Mononuclear cell (primary cell): Measurements from ENCODE around the gene PLA2G2C. TPM values are rescaled to one million over a fixed set of nuclear protein-coding genes. Genes with fewer than 3 reads are reported as not detected.
"Not testable (repeated sequence)": the region's sequence is repeated elsewhere in the genome, so short reads cannot be mapped to it uniquely, and the experiment has no call there.

Experiments
- H3K27me3 ChIP-seq: 2 replicates; pipeline ENCODE4 v1.6.0; 2011; ENCODE audit warnings: low read length, control low read depth; ENCODE audit not compliant: insufficient read depth
- H3K4me1 ChIP-seq: 2 replicates; pipeline ENCODE4 v1.5.1; 2011; ENCODE audit warnings: mild to moderate bottlenecking, low read length, control low read depth; ENCODE audit not compliant: insufficient read depth
- H3K4me3 ChIP-seq: 2 replicates; pipeline ENCODE4 v1.5.1; 2011; ENCODE audit warnings: mild to moderate bottlenecking, low read length, moderate library complexity
- H3K9me3 ChIP-seq: 2 replicates; pipeline ENCODE4 v1.5.1; 2011; ENCODE audit warnings: low read depth, mild to moderate bottlenecking, control low read depth, low read length
- total RNA-seq: library from RNA; depleted of rRNA; stranded (reverse); fragments of >200 nt; gene quantifications from one replicate; pipeline ENCODE4 v1.2.3, GENCODE V29; 2012

Gene PLA2G2C
- total RNA-seq, 1 donor, result under 0.01 TPM

DNA sequence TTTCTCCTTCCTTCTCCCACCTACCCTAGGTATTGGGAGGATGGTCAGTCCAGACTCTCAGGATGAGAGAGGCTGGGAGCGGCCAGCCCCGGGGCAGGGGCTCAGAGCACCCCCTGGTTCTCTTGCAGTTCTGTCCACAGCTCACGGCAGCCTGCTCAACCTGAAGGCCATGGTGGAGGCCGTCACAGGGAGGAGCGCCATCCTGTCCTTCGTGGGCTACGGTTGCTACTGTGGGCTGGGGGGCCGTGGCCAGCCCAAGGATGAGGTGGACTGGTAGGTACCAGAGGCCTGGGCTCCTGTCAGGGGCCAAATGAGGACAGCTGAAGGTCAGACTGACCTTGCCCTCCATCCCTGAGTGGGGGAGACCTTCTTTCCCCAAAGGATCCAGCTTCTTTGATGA lies 43.0 kb downstream of the PLA2G2C start:
- Histone ChIP-seq H3K4me1 (no peaks in the 10 kb centered on the region), H3K4me3 (no peak overlapping the region), H3K27me3 (no peaks in the 10 kb centered on the region), H3K9me3 (no peaks in the 10 kb centered on the region)

DNA sequence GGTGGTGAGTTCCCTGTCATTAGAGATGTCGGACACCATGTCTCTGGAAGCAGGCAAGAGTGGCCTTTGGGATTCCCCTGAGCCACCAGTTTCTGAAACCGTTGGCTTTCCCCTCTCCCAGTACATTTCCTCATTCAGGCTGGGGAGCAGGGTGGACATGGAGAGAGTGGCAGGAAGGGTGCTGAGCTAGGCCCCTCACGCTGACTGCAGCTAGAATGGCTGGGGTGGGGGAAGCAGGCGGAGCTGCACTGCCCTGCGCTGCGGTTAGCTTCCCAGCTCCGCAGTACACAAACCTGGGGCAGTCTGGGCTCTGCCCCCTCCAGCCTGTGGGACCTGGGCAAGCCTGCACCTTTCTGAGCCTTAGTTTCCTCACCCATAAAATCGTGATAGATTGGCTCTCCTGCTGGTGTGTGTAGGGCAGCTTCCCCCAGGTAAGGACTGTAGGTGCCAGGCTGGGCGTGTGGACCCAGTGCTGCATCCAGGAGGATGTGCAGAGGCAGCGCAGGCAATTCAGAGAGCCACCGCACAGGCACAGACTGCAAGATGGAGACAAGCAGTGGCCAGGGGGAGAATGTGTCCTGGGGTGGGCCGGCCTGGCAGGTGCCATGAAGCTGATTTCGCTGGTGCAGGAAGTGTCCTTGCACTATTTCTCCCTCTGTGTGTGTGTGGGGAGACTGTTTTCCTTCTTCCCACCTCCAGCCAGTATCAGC lies 44.2 kb downstream of the PLA2G2C start:
- no peaks in the 10 kb centered on the region for H3K27me3 ChIP-seq
- no peak overlapping the region for H3K4me3 ChIP-seq
- no peaks in the 10 kb centered on the region for H3K4me1 ChIP-seq
- H3K9me3 ChIP-seq, result no peaks in the 10 kb centered on the region

DNA sequence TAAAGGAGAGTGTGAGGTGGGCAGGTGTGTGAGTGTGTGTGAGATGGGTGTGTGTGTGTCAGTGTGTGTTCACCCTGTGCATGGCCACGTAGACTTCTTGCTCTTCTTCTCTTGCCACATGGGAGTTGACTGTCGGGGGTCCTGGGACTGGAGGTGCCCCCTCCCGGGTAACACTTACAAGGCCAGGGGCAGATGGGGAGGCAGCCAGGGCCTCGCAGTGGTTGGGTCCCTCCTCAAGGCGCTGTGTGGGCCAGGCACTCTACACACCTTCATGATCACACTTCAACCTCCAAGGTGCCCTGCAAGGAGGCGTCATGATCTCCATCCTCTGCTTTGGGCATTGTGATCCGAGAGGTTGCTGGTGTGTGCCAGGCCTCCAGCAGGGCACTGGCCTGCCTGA lies 44.9 kb downstream of the PLA2G2C start:
- no peaks in the 10 kb centered on the region for H3K4me1 ChIP-seq
- H3K4me3 ChIP-seq, result no peak overlapping the region
- H3K9me3 ChIP-seq, result no peaks in the 10 kb centered on the region
- H3K27me3 ChIP-seq, result no peaks in the 10 kb centered on the region

DNA sequence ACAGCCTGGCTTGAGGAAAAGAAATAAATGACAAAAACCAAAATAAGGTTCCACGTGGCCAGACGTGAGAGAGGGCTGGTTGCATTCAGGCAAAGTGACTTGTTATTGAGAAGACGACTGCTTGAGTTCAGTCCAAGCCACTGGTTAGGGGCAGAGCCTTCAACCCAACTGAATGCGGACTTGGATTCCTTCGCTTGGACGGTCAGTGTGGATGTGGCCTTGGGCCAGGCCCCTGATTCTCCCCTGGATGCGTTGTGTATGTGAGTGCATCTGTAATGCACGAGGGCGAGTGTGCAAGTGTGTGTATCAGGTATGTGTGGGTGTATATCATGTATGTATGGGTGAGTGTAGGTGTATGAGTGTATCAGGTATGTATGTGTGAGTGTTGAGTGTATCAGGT lies 45.3 kb downstream of the PLA2G2C start:
- H3K9me3 ChIP-seq, result no peaks in the 10 kb centered on the region
- H3K4me3 ChIP-seq, result no peak overlapping the region
- H3K27me3 ChIP-seq, result no peaks in the 10 kb centered on the region
- H3K4me1 ChIP-seq, result no peaks in the 10 kb centered on the region

DNA sequence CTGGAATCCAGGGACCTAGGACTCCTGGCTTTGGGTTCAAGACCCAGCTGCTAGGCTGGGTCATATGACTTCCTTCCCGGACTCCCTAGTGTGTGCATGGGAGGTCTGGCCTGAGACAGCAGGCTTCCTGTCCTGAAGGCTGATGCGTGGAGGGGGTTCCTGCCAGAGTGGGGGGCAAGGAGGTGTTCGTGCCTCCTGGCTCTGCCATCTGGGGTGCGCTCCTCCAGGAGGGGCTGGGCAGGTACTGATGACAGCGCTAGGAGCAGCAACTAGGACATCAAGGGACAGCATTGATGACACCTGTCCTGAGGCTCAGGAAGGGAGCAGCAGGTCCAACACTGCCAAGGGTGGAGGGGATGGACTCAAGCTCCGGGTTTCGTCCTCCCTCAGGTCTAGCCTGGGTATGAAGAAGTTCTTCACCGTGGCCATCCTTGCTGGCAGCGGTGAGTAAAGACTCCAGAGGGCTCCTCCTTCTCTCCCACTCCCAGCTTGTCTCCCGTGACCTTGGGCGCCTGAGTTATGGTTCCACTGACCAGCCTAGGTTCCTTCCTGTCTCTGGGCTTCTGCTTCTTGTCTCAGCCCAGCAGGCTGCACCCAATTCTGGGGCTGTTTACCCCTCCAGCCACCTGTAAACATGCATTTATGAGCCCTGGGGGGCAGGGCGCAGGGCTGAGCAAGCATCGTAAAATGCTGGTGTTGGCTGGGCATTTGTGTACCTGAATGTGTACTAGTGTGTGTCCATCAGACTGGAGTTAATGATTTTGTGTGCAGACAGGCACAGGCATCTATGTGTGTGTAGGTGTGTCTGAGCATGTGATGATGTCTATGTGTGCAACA lies 46.3 kb downstream of the PLA2G2C start:
- H3K4me1 ChIP-seq, result no peaks in the 10 kb centered on the region
- no peak overlapping the region for H3K4me3 ChIP-seq
- H3K27me3 ChIP-seq, result no peaks in the 10 kb centered on the region
- H3K9me3 ChIP-seq, result no peaks in the 10 kb centered on the region

GRCh38 chr1:20138961-20139550 lies 47.3 kb downstream of the PLA2G2C start, which contains the start of gene PLA2G2F:
TSS of gene PLA2G2F (plus strand) at chr1:20139323. CDS start at chr1:20139428, 105 bp downstream.
- H3K4me3 ChIP-seq, result no peak within 1 kb of the TSS
- H3K27me3 ChIP-seq, result no peaks in the 10 kb centered on the region
- no peaks in the 10 kb centered on the region for H3K9me3 ChIP-seq
- H3K4me1 ChIP-seq, result no peaks in the 10 kb centered on the region

GRCh38 chr1:20138346-20138745 lies 48.0 kb downstream of the PLA2G2C start:
- no peaks in the 10 kb centered on the region for H3K4me1 ChIP-seq
- no peaks in the 10 kb centered on the region for H3K27me3 ChIP-seq
- no peaks in the 10 kb centered on the region for H3K9me3 ChIP-seq
- no peak overlapping the region for H3K4me3 ChIP-seq

DNA sequence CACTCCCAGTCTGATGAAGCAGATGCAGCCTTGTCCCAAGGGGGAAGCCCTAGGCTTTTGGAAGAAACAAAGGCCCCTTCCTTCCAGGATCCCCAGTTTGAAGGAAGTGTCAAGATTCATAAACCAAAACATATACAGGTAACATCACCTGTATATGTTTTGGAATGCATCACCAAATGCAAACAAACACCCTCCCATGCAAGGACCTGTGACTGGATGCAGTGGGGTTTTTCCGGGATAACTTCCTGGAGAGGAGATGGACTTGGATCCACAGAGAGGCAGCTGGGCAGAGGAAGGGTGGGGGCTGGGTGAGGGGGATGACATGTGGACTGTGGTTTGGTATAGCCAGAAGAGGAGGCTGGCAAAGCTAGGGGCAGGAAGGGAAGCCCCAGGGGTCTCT lies 48.7 kb downstream of the PLA2G2C start:
- Histone ChIP-seq H3K9me3 (no peaks in the 10 kb centered on the region), H3K27me3 (no peaks in the 10 kb centered on the region), H3K4me3 (no peak overlapping the region), H3K4me1 (no peaks in the 10 kb centered on the region)

DNA sequence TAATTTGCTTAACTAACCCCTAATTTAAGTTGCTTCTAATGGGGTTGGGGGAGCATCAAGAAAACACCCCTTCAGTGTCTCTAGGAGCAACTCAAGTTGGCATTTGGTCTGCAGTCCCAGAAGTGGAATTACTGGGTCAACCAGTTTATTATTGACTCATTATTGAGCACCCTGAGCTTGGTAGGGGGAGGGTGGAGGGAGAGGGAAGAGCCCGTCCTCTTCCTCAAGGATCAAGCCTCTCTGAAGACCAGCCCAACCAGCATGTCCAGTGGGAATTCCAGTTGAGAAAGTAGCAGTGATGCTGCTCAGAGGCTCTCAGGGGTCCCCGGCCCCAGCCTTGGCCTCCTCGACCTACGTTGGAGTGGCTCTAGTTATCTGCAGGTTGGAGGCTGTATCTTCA lies 49.3 kb downstream of the PLA2G2C start:
- no peaks in the 10 kb centered on the region for H3K27me3 ChIP-seq
- no peak overlapping the region for H3K4me3 ChIP-seq
- H3K4me1 ChIP-seq, result no peaks in the 10 kb centered on the region
- no peaks in the 10 kb centered on the region for H3K9me3 ChIP-seq

- Histone ChIP-seq H3K9me3 (no peaks in the 10 kb centered on the region), H3K4me3 (no peak overlapping the region)
Observed at GRCh38 chr1:20136249-20136648, 50.1 kb downstream of the PLA2G2C start.

GRCh38 chr1:20134995-20135394 lies 51.3 kb downstream of the PLA2G2C start:
- Histone ChIP-seq H3K4me1 (no peaks in the 10 kb centered on the region), H3K4me3 (no peak overlapping the region)

More at GRCh38 chr1:20136249-20136648, 50.1 kb downstream of the PLA2G2C start:
- Histone ChIP-seq H3K27me3 (no peaks in the 10 kb centered on the region), H3K4me1 (no peaks in the 10 kb centered on the region)

GRCh38 chr1:20130518-20130917 lies 55.8 kb downstream of the PLA2G2C start:
- H3K27me3 ChIP-seq, H3K4me1 ChIP-seq: not testable (repeated sequence)

More at GRCh38 chr1:20134995-20135394, 51.3 kb downstream of the PLA2G2C start:
- Histone ChIP-seq H3K27me3 (no peaks in the 10 kb centered on the region), H3K9me3 (peaks cover under 1% of the 10 kb centered on the region)

GRCh38 chr1:20126806-20127440 lies 59.4 kb downstream of the PLA2G2C start:
- no peaks in the 10 kb centered on the region for H3K27me3 ChIP-seq
- H3K9me3 ChIP-seq, result peaks cover 5% of the 10 kb centered on the region
- H3K4me3 ChIP-seq, result no peak overlapping the region
- H3K4me1 ChIP-seq, result peaks cover 12% of the 10 kb centered on the region

More at GRCh38 chr1:20130518-20130917, 55.8 kb downstream of the PLA2G2C start:
- not testable (repeated sequence) for H3K9me3 ChIP-seq, H3K4me3 ChIP-seq

GRCh38 chr1:20126041-20126805 lies 60.1 kb downstream of the PLA2G2C start:
- Histone ChIP-seq H3K4me1 (peaks cover 12% of the 10 kb centered on the region), H3K27me3 (no peaks in the 10 kb centered on the region), H3K9me3 (peaks cover 5% of the 10 kb centered on the region), H3K4me3 (no peak overlapping the region)
